Peyer's patch (tissue), 4 donors: ENCODE data around the gene PRPS1L1.

ENCODE experiments used
- CTCF ChIP-seq, 6 experiments: fragments of 450-650 bp in 4 of 6; fragments of 200-600 bp in 2 of 6; sonication (generic) in 1 of 6; IDR thresholded peaks; one replicate each; pipeline ENCODE4 v1.5.1; 2017 to 2019; ENCODE audit warnings: antibody characterized with exemption in 6 of 6, mild to moderate bottlenecking in 3 of 6, moderate library complexity in 1 of 6
- POLR2A ChIP-seq, 2 donors: fragments of 450-650 bp; IDR thresholded peaks; one replicate each; pipeline ENCODE4 v1.5.1; 2017; ENCODE audit warnings: antibody characterized with exemption in 2 of 2, mild to moderate bottlenecking in 2 of 2, moderate library complexity in 2 of 2

GRCh38 chr7:18038382-18038781, 10.7 kb upstream of the PRPS1L1 start:
- no peak for TF ChIP-seq CTCF (IDR thresholded peaks at IDR 0.05)
- TF ChIP-seq POLR2A (IDR thresholded peaks at IDR 0.05), result no peak
